Measurements from ENCODE around the gene PROK2.

The PROK2 gene

DNA sequence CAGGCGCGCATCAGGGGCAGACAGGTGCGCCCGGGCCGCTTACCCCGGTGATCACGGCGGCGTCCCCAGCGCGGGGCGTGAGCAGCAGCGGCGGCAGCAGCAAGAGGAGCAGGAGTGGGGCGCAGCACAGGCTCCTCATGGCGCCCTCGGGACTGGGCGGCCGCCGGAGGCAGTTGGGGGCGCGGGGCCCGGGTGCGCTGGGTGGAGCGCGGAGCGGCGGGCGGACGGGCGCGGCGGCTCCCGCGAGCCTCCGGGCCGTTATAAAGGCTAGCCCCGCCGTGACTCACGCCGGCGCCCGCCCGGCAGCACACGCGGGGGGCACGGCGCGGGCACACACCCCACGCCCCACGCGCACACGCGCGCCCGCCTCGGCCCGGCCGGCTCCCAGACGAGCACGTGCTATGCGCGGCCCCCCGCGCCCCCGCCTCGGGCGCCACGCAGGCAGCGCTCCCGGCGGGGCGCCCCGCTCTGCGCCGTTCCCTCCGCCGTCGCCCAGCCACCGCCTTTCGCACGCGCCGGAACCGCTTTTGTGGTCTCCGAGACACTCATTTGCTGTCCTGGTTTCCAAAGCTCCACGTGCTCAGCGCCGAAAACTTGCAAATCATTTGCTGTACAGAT lies at the start of gene PROK2:
Gene PROK2 (minus strand): TSS at position 235 of the 618 bp plus-strand sequence. CDS start 96 bp downstream, at position 139.
- H3K27ac ChIP-seq = no peak within 1 kb of the TSS
- TF ChIP-seq, protein P1, sequence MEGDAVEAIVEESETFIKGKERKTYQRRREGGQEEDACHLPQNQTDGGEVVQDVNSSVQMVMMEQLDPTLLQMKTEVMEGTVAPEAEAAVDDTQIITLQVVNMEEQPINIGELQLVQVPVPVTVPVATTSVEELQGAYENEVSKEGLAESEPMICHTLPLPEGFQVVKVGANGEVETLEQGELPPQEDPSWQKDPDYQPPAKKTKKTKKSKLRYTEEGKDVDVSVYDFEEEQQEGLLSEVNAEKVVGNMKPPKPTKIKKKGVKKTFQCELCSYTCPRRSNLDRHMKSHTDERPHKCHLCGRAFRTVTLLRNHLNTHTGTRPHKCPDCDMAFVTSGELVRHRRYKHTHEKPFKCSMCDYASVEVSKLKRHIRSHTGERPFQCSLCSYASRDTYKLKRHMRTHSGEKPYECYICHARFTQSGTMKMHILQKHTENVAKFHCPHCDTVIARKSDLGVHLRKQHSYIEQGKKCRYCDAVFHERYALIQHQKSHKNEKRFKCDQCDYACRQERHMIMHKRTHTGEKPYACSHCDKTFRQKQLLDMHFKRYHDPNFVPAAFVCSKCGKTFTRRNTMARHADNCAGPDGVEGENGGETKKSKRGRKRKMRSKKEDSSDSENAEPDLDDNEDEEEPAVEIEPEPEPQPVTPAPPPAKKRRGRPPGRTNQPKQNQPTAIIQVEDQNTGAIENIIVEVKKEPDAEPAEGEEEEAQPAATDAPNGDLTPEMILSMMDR (conservative IDR thresholded peaks at IDR 0.05) = no peak

- H3K27ac ChIP-seq = no peak overlapping the region
- TF ChIP-seq, protein P1 (conservative IDR thresholded peaks at IDR 0.05) = no peak
These were observed 46.7 kb upstream of the PROK2 start for GRCh38 chr3:71831599-71831998.

GRCh38 chr3:71825551-71826283 lies 40.8 kb upstream of the PROK2 start:
- H3K27ac ChIP-seq = no peak overlapping the region
- TF ChIP-seq, protein P1 (conservative IDR thresholded peaks at IDR 0.05) = no peak

GRCh38 chr3:71821116-71821515 lies 36.2 kb upstream of the PROK2 start:
- no peak overlapping the region for H3K27ac ChIP-seq
- TF ChIP-seq, protein P1 (conservative IDR thresholded peaks at IDR 0.05) = no peak

DNA sequence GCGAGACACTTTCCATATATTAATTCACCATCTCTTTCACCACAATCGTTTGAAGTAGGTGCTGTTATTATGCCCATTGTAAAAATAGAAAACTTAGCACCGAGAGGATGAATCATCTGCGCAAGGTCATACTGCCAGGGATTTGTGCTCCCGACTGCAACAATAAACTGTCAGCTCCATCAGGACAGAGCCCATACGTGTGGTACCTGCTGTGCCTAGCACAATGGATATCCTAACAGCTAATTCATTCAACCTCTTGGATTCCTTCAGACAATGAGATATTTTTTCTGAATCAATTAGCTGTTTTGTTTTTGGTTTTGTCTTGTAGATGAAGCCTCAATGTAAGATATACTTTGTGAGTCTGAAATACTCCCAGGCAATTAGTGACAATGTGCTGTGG lies 32.3 kb upstream of the PROK2 start:
- TF ChIP-seq, protein P1 (conservative IDR thresholded peaks at IDR 0.05) = no peak
- H3K27ac ChIP-seq = no peak overlapping the region

- no peak overlapping the region for H3K27ac ChIP-seq
- TF ChIP-seq, protein P1 (conservative IDR thresholded peaks at IDR 0.05) = no peak
These were observed 31.8 kb upstream of the PROK2 start for GRCh38 chr3:71816767-71817156.

DNA sequence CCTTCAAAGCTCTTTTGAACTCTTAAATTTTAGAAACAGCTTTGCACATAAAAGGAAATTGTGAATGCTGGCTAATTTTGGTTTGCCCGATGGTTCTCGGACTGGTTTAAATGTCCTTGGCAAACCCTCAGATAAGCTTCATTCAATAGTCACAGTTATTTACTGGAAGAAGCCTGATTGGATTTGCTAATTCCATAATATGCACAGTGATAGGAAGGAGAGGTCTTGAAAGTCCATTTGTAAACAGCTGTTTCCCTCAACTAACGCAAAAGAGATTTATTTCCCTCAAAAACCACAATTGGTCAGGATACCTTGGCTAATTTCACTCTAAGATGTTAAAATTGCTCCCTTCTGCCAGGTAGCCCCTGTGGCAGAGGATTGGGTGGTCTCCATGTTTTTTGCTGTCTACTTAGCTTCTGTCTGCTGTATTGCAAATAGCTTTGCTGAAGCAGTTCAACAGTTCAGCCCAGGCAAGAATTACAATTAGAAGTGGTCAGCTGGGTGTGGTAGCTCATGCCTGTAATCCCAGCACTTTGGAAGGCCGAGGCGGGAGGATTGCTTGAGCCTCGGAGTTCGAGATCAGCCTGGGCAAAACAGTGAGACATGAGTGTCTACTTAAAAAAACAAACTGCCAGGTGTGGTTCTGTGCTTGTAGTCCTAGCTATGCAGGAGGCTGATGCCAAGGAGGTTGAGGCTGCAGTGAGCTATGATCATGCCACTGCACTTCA lies 30.6 kb upstream of the PROK2 start:
- TF ChIP-seq, protein P1 (conservative IDR thresholded peaks at IDR 0.05) = no peak
- H3K27ac ChIP-seq = no peak overlapping the region
